ENCODE data around the gene ZFHX3.
"Not testable (repeated sequence)": the region's sequence is repeated elsewhere in the genome, so short reads cannot be mapped to it uniquely, and the experiment has no call there.

The ZFHX3 gene

GRCh38 chr16:73047536-73048291 lies at the start of gene ZFHX3:
ZFHX3 (minus strand) TSS chr16:73048128; CDS start chr16:72960145, 87,983 bp downstream.
- DNase-seq: no peak

- no peak for DNase-seq
Observed at GRCh38 chr16:73096510-73096909, 48.6 kb upstream of the ZFHX3 start.

- DNase-seq: no peak
Observed at GRCh38 chr16:73095885-73096421, 48.0 kb upstream of the ZFHX3 start.

- DNase-seq: no peak
Observed at GRCh38 chr16:73095142-73095820, 47.4 kb upstream of the ZFHX3 start.

GRCh38 chr16:73094371-73094770 lies 46.4 kb upstream of the ZFHX3 start:
- no peak for DNase-seq

GRCh38 chr16:73093146-73094144 lies 45.5 kb upstream of the ZFHX3 start:
- DNase-seq: no peak

GRCh38 chr16:73092236-73092781 lies 44.4 kb upstream of the ZFHX3 start:
- DNase-seq: no peak

GRCh38 chr16:73091174-73091573 lies 43.2 kb upstream of the ZFHX3 start:
- no peak for DNase-seq

- no peak for DNase-seq
Observed at GRCh38 chr16:73089420-73089819, 41.5 kb upstream of the ZFHX3 start.

GRCh38 chr16:73086108-73086507 lies 38.2 kb upstream of the ZFHX3 start:
- DNase-seq: no peak

GRCh38 chr16:73083271-73083670 lies 35.3 kb upstream of the ZFHX3 start:
- no peak for DNase-seq

GRCh38 chr16:73082634-73083051 lies 34.7 kb upstream of the ZFHX3 start:
- DNase-seq: not testable (repeated sequence)

- no peak for DNase-seq
Observed at GRCh38 chr16:73080931-73081330, 33.0 kb upstream of the ZFHX3 start.

GRCh38 chr16:73076324-73076810 lies 28.4 kb upstream of the ZFHX3 start:
- DNase-seq: no peak

GRCh38 chr16:73074382-73074781 lies 26.5 kb upstream of the ZFHX3 start:
- no peak for DNase-seq

GRCh38 chr16:73072051-73072450 lies 24.1 kb upstream of the ZFHX3 start:
- not testable (repeated sequence) for DNase-seq

GRCh38 chr16:73071131-73071940 lies 23.4 kb upstream of the ZFHX3 start:
- no peak for DNase-seq

- no peak for DNase-seq
Observed at GRCh38 chr16:73069581-73070262, 21.8 kb upstream of the ZFHX3 start.

GRCh38 chr16:73068541-73069401 lies 20.8 kb upstream of the ZFHX3 start:
- no peak for DNase-seq

All from NCI-H1048 (cell line).